Stimulated activated CD4-positive, alpha-beta T cell treated with anti-CD3 and anti-CD28 coated beads, TNF-alpha, amount 100 ng/mL, for 1 hour (primary cell): ENCODE results near the gene ANXA10.
"Not testable (repeated sequence)": the region's sequence is repeated elsewhere in the genome, so short reads cannot be mapped to it uniquely, and the experiment has no call there.

Source experiments
- DNase-seq, 3 donors: peaks; one replicate each; pipeline ENCODE4 v3.0.0-alpha.2; 2020; ENCODE audit warnings: low read depth in 3 of 3, low spot score in 1 of 3

ANXA10 gene

DNA sequence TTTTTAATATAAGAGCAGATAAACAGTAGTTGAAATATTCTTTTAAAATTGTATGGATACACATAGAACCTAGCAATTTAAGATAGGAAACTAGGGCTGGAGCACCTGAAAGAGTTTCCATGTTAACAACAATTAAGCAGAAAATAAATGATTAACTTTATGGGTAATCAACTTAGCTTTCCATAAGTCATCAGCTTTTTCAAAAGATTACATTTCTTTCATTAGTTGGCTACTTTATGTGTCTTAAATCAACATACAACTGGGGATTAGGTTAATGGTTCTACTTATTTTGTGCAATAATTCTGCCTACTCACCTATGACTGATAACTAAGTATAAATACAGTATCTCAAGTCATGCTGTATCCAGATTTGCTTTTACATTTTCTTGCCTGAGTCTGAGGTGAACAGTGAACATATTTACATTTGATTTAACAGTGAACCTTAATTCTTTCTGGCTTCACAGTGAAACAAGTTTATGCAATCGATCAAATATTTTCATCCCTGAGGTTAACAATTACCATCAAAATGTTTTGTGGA lies at the start of gene ANXA10:
TSS of gene ANXA10 (plus strand) at position 362 of the 537 bp plus-strand sequence. CDS start at position 526, 164 bp downstream.
- no peak for DNase-seq

DNA sequence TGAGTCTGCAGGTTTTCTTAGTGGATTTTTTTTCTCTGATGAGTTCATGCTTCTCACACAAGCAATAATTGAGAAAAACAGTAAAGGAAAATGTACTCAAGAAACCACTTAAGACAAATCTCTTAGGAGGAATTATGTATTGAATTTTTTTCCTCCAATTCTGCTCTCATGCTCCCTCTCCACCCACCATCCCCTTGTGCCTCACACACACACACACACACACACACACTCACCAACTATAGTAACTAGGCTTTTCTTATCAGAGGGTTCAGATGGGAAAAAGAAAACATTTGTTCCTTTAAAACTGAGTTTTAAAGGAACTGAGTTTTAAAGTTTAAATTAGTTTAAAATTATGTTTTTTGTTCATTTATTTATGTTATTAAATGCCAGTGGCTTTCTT lies 47.0 kb upstream of the ANXA10 start:
- no peak for DNase-seq

DNA sequence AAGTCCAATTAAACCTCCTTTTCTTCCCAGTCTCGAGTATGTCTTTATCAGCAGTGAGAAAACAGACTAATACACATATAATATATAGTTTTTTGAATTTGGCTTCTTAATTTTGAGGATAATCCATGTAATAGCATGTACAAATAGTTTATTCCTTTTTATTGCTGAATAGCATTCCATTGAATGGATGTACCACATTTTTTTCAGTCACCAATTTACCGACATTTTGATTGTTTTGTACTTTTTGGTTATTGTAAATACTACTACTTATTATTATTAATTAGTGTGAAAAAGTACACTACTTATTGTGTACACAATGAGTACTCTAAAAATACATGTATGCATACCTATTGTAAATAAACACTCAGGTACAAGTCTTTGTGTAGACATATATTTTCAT lies 42.3 kb upstream of the ANXA10 start:
- no peak for DNase-seq

DNA sequence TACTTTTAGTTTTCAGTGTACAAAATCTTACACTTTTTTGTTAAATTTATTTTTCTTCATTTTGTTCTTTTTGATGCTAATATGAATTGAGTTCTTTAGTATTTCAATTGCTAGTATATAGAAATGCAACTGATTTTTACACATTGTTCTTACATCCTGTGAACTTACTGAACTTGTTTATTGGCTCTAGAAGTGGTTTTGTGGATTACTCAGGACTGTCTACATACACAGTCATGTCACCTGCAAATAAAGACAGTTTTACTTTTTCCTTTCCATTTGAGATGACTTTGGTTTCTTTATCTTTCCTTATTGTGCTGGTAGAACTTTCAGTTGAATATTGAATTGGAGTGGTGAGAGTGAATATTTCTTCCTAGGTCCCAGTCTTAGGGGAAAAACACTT lies 40.8 kb upstream of the ANXA10 start:
- DNase-seq = no peak

DNA sequence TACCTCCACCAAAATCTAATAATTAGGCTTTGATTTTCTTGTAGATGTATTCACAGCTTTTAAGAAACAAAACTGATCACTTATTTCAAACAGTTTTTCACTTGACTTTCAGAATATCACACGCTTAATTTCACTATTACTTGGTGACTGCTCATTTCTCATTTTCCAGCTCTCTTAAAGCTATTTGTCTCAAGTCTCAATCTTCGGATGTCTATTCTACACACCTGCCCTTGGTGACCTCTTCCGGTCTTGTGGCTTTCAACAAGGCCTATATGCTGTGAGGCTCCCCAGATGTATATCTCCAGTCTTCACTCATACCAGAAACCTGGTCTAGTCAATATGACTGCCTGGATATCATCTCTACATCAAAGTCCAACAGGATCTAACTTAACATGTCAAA lies 34.9 kb upstream of the ANXA10 start:
- no peak for DNase-seq

GRCh38 chr4:168059251-168059650 lies 33.1 kb upstream of the ANXA10 start:
- DNase-seq = no peak

DNA sequence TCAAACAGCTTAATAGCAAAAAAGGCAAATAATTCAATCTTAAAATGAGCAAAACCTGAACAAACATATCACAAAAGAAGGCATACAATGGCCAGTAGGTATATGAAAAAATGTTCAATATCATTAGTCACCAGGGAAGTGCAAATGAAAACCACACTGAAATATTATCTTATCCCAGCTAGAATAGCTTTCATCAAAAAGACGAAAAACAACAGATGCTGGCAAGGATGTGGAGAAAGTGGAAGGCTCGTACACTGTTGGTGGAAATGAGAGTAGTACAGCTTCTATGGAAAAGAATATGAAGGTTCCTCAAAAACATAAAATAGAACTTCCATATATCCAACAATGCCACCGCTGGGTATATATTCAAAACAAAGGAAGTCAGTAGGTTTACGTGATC lies 29.3 kb upstream of the ANXA10 start:
- DNase-seq = no peak

DNA sequence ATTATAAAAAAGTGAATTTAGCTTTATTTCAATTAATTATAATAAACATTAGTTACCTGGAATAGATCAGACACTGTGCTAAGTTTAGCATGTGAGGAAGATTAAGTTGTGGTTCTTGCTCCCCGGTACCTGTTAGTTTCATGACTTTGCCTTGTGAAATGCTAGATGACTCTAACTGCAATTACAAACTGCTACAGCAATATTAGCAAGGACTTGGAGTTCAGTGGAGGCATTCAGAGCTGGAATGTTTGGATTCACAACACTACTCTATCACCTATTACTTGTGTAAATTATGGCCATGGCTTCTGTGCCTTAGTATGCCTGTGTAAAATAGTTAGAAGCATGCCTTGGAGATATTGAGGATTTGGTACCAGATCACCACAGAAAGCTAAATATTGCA lies 21.4 kb upstream of the ANXA10 start:
- DNase-seq = no peak

- no peak for DNase-seq
These were observed 21.0 kb upstream of the ANXA10 start for GRCh38 chr4:168071304-168071703.

GRCh38 chr4:168074861-168075260 lies 17.5 kb upstream of the ANXA10 start:
- DNase-seq = no peak

DNA sequence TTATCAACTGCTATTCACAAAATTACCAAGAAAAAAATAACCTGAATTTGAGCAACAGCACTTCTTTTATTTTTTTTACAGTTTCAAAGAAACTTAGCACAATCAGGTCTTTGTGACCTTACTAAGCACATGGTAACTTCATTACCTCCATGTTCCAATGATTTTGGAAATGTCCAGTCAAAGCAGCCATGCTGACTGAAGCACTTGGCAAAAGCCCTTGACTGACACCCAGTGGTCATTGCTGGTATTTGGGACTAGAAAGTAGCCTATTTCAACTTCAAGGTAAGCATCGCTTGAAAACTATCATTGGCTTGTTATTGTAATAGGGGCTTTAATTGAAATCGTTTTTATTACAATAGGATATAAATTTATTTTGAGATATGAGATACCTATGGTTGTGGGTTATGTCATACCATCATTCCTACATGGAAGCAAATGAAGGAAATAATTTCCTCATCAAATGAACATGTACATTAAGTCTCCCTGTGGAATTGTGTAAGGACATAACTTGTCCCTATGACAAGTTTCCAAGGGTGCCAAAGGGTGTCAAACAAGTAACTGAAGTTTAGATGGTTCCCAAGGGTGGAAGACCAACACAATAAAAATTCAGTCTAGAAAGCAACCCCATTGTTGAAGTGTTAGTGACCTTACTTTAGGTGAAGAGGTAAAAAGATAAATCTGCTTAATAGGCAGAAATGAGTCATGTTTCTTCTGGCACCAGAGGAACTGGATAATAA lies 15.2 kb upstream of the ANXA10 start:
- peak in 1 of 3 donors; percentile 1 for DNase-seq

DNA sequence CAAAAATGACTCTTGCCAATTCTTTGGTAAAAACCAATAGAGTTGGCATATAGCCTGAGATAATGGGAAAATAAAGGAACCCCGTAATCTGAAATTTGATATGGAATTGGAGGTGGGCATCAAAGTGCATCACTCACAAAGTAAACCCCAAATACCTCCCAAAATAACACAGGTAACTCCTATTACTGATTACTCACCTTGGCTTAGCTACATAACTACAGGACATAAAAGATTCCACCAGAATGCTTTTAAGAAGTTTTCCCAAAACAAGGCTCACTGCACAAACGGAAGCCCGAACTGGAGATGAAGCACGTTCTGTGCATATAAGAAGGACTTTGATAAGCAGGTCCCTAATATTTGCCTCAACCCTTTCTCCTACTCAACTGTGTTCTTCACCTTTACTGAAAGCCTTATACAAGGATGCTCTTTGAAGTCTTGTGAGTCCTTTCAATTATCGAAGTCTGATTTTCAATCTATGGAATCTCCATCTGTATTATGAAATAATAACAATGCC lies 14.6 kb upstream of the ANXA10 start:
- DNase-seq = no peak

GRCh38 chr4:168082379-168082778 lies 10.0 kb upstream of the ANXA10 start:
- no peak for DNase-seq

GRCh38 chr4:168095776-168096406 lies 3.6 kb downstream of the ANXA10 start:
- no peak for DNase-seq

DNA sequence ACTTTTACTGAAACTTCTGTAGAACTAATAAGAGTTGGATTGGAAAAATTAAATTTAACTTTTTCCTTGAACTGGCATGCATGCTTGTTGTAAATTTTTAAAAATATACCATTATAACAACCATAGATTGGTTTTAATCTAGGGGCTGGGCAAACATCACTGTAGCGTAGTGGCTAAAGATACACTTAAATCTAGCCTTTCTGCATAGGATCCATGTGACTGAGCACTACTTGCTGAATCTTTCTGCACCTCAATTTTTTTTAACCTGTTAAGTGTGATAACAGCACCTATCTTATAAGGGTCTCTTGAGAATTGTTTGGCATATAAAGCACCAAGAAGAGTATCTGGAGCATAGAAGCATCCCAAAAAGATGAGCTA lies 4.1 kb downstream of the ANXA10 start:
- DNase-seq = no peak

GRCh38 chr4:168097161-168097560 lies 4.8 kb downstream of the ANXA10 start:
- DNase-seq = no peak

DNA sequence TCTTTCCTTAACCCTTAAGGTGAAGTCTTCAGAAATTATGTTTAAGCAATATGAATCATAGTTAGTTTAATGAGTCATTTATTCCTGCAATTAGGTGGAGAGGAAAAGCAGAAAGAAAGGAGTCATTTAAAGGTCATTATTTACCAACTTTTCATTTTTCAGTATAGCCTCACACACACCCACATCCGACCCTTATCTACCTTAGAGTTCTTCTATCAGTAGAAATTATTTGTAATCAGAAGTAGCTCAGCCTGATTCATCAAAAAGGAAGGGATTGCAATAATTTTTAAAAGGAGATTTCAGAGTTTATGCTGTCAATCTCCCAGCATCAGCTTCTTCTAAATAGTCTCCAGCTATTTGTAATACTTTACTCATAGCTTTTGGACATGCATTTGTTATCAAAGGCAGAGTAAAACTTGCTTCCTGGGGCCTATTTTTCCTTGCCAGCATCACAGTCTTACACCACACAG lies 5.9 kb downstream of the ANXA10 start:
- DNase-seq = no peak

DNA sequence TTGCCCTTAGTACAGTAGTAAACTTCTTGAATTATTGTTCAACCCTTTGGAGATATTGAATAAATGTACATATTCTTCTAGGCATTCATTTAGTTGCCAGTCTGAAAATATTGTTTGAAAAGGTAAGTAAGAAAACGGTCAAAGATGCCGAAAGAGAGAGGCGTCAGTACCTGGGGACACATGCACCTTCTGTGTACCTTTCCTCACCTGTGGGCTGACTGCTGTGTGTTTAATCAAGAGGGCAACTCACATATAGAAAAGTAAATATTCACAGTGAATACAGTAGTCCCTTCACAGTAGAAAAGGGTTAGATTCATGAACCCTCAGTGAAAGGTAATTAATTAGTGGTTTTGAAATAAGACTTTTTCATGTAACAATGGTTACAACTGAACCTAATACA lies 6.9 kb downstream of the ANXA10 start:
- no peak for DNase-seq

GRCh38 chr4:168101026-168101425 lies 8.7 kb downstream of the ANXA10 start:
- no peak for DNase-seq

- DNase-seq = no peak
These were observed 10.1 kb downstream of the ANXA10 start for GRCh38 chr4:168102403-168102802.

DNA sequence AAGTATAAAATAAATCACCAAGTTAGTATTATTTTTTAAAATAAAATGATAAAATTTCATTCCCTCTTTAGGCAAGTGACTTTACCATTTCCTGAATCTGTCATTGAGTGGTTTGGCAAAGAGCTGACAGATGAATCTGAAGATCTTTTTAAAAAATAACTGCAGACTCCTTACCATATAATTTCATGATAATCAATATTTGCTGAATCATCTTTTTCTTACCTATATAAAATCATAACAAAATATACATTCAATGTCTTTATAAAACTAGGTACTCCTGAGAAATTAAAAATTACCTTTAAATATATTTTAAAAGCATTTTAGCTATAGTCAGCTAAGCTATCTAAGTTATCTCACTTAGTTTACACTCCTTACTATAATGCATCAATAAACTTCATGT lies 17.2 kb downstream of the ANXA10 start:
- no peak for DNase-seq

DNA sequence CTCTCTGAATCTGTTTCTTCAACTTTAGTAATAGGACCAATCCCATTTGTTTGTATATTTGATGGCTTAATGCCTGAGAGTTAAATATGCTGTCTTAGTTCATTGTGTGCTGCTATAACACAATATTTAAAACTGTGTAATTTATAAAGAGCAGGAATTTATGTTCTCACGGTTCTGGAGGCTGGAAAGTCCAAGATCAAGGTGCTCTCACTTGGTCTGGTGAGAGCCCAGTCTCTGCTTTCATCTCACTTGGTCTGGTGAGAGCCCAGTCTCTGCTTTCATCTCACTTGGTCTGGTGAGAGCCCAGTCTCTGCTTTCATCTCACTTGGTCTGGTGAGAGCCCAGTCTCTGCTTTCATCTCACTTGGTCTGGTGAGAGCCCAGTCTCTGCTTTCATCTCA lies 20.7 kb downstream of the ANXA10 start:
- DNase-seq = not testable (repeated sequence)
